Endothelial cell of coronary artery (primary cell): ENCODE data around the gene CROCC2. TPM values are rescaled to one million over a fixed set of nuclear protein-coding genes. Genes with fewer than 3 reads are reported as not detected.

Experiments
- total RNA-seq: library from RNA; depleted of rRNA; stranded (reverse); fragments of >200 nt; gene quantifications from 2 replicates; pipeline ENCODE4 v1.2.3, GENCODE V29; 2014

CROCC2 gene
- total RNA-seq: not detected in 2 replicates

GRCh38 chr2:240906141-240906910 lies at the start of gene CROCC2:
CROCC2 (plus strand) TSS chr2:240906336; CDS start chr2:240906514, 178 bp downstream.

GRCh38 chr2:240868286-240869108 lies 37.6 kb upstream of the CROCC2 start, which contains the start of gene AGXT:
AGXT (plus strand) TSS chr2:240868824; CDS start chr2:240868866, 42 bp downstream.

GRCh38 chr2:240895656-240896388 lies 10.3 kb upstream of the CROCC2 start, which contains the start of gene MAB21L4:
MAB21L4 (minus strand) TSS chr2:240896156; CDS start chr2:240895997, 159 bp downstream.

GRCh38 chr2:240997856-240998705 lies 91.9 kb downstream of the CROCC2 start, which contains the start of gene SNED1:
SNED1 (plus strand) TSS chr2:240998618; CDS start chr2:240998838, 220 bp downstream.

Other genes starting within 250 kb of the CROCC2 start
- not detected in 2 replicates for gene AQP12B, start 223.5 kb upstream of the CROCC2 start, total RNA-seq
- gene AQP12A, start 214.5 kb upstream of the CROCC2 start, total RNA-seq: not detected in 2 replicates
- 0.09 TPM in 1 of 2 replicates, not detected in the other for gene KIF1A, start 86.1 kb upstream of the CROCC2 start, total RNA-seq
- not detected in 2 replicates for gene AGXT, start 37.5 kb upstream of the CROCC2 start, total RNA-seq
- not detected in 2 replicates for gene MAB21L4, start 10.2 kb upstream of the CROCC2 start, total RNA-seq
- 11.2 and 23.2 TPM in 2 replicates for gene SNED1, start 92.3 kb downstream of the CROCC2 start, total RNA-seq
- gene MTERF4, start 196.0 kb downstream of the CROCC2 start, total RNA-seq: 31.4 and 36.4 TPM in 2 replicates
- 3.4 and 5.8 TPM in 2 replicates for gene PASK, start 243.1 kb downstream of the CROCC2 start, total RNA-seq
- gene PPP1R7, start 244.1 kb downstream of the CROCC2 start, total RNA-seq: 48.3 and 71.2 TPM in 2 replicates